Liver (tissue), 3 donors: ENCODE results near the gene CTSE.

Experiments used
- EGR1 ChIP-seq, 2 donors: IDR thresholded peaks; 2 replicates each; pipeline ENCODE4 v1.6.1; 2016 to 2018; ENCODE audit warnings: antibody characterized with exemption in 2 of 2, low read depth in 2 of 2
- FOXA2 ChIP-seq: IDR thresholded peaks from 2 replicates; pipeline ENCODE4 v1.6.1; 2016; ENCODE audit warnings: antibody characterized with exemption
- REST ChIP-seq: IDR thresholded peaks from 2 replicates; pipeline ENCODE4 v1.6.1; 2016; ENCODE audit warnings: antibody characterized with exemption, mild to moderate bottlenecking
- SP1 ChIP-seq: IDR thresholded peaks from 2 replicates; pipeline ENCODE4 v1.6.1; 2018; ENCODE audit warnings: antibody characterized with exemption, mild to moderate bottlenecking
- YY1 ChIP-seq: IDR thresholded peaks from 2 replicates; pipeline ENCODE4 v1.6.1; 2016; ENCODE audit warnings: antibody characterized with exemption, mild to moderate bottlenecking
- TF ChIP-seq, protein P1 (sequence below): fragments of 150-350 bp; IDR thresholded peaks from 2 replicates; pipeline ENCODE4 v1.5.1; 2017; ENCODE audit warnings: improper control_type of control experiment, low read depth, low read length; ENCODE audit not compliant: missing input control
- donor health status: healthy.
- donor health status: healthy.

GRCh38 chr1:206013026-206013795 is 10.5 kb downstream of the CTSE start:
- TF ChIP-seq, protein P1, sequence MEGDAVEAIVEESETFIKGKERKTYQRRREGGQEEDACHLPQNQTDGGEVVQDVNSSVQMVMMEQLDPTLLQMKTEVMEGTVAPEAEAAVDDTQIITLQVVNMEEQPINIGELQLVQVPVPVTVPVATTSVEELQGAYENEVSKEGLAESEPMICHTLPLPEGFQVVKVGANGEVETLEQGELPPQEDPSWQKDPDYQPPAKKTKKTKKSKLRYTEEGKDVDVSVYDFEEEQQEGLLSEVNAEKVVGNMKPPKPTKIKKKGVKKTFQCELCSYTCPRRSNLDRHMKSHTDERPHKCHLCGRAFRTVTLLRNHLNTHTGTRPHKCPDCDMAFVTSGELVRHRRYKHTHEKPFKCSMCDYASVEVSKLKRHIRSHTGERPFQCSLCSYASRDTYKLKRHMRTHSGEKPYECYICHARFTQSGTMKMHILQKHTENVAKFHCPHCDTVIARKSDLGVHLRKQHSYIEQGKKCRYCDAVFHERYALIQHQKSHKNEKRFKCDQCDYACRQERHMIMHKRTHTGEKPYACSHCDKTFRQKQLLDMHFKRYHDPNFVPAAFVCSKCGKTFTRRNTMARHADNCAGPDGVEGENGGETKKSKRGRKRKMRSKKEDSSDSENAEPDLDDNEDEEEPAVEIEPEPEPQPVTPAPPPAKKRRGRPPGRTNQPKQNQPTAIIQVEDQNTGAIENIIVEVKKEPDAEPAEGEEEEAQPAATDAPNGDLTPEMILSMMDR: no peak
- TF ChIP-seq SP1 (no peak), YY1 (no peak), FOXA2 (no peak), EGR1 (IDR thresholded peaks at IDR 0.05; ENCODE audit: low read depth in 2 of 2) (no peak), REST (no peak)
